OCI-LY7 (cell line): ENCODE results near the gene EML5. TPM values are rescaled to one million over a fixed set of nuclear protein-coding genes. Genes with fewer than 3 reads are reported as not detected.

ENCODE experiments used
- BruUV-seq: library from RNA; stranded (reverse); fragments of 400-500 nt; replicated peaks from 2 replicates; lab custom pipeline; 2021; lab: Mats Ljungman, UMichigan
- CTCF ChIA-PET: fragments of 300-600 bp; sonication (Branson Sonifier 250); formaldehyde crosslinking; loops from one replicate; lab custom pipeline; 2022; ENCODE audit warnings: antibody characterized with exemption; ENCODE audit not compliant: unreplicated experiment; lab: Charles Lee
- POLR2A ChIA-PET: fragments of 300-600 bp; sonication (Branson Sonifier 250); formaldehyde crosslinking; loops from one replicate; lab custom pipeline; 2022; ENCODE audit warnings: antibody characterized with exemption; lab: Charles Lee
- DNase-seq: peaks from one replicate; pipeline ENCODE4 v3.0.0-alpha.2; 2015; ENCODE audit warnings: low spot score
- H2AFZ ChIP-seq: fragments of 200-600 bp; sonication (generic), shearing (Covaris generic); 2 replicates; pipeline ENCODE4 v1.6.1; 2014; ENCODE audit warnings: mild to moderate bottlenecking, antibody characterized with exemption, low read length, moderate library complexity
- H3K27ac ChIP-seq: fragments of 200-600 bp; sonication (generic); 2 replicates; pipeline ENCODE4 v1.5.1; 2014; ENCODE audit warnings: mixed run types, low read depth, mild to moderate bottlenecking, moderate library complexity, low read length, inconsistent platforms; ENCODE audit not compliant: poor library complexity, severe bottlenecking
- H3K36me3 ChIP-seq: fragments of 200-600 bp; sonication (generic); 2 replicates; pipeline ENCODE4 v1.6.1; 2014; ENCODE audit warnings: mild to moderate bottlenecking, antibody characterized with exemption, low read length, moderate library complexity, mixed read lengths; ENCODE audit not compliant: insufficient read depth
- H3K4me1 ChIP-seq: fragments of 200-600 bp; sonication (generic); 2 replicates; pipeline ENCODE4 v1.5.1; 2014; ENCODE audit warnings: mild to moderate bottlenecking, low read length; ENCODE audit not compliant: insufficient read depth, poor library complexity, severe bottlenecking
- H3K4me2 ChIP-seq: fragments of 200-600 bp; sonication (generic); 2 replicates; pipeline ENCODE4 v1.6.1; 2014; ENCODE audit warnings: mild to moderate bottlenecking, low read length
- H3K4me3 ChIP-seq: fragments of 200-600 bp; sonication (generic); 2 replicates; pipeline ENCODE4 v1.5.1; 2014; ENCODE audit warnings: mild to moderate bottlenecking, low read depth, low read length; ENCODE audit not compliant: poor library complexity, severe bottlenecking
- H3K79me2 ChIP-seq: fragments of 200-600 bp; sonication (generic); 2 replicates; pipeline ENCODE4 v1.6.1; 2016; ENCODE audit warnings: low read depth, mild to moderate bottlenecking, low read length, moderate library complexity, mixed read lengths; ENCODE audit not compliant: insufficient read depth
- H3K9me2 ChIP-seq: fragments of 200-600 bp; sonication (generic); 2 replicates; pipeline ENCODE4 v1.6.1; 2016; ENCODE audit warnings: mild to moderate bottlenecking, low read length, mixed read lengths; ENCODE audit not compliant: insufficient read depth
- H3K9me3 ChIP-seq: fragments of 200-600 bp; sonication (generic); 2 replicates; pipeline ENCODE4 v1.6.1; 2014; ENCODE audit warnings: mild to moderate bottlenecking, mixed run types, low read length, mixed read lengths
- H4K20me1 ChIP-seq: fragments of 200-600 bp; sonication (generic); 2 replicates; pipeline ENCODE4 v1.6.1; 2014; ENCODE audit warnings: mild to moderate bottlenecking, antibody characterized with exemption, low read length, moderate library complexity, mixed read lengths; ENCODE audit not compliant: insufficient read depth
- CTCF ChIP-seq: fragments of 200-600 bp; sonication (generic); conservative IDR thresholded peaks from 2 replicates; pipeline ENCODE4 v1.5.1; 2014; ENCODE audit warnings: mild to moderate bottlenecking, antibody characterized with exemption, low read length, moderate library complexity, mixed read lengths
- EZH2phosphoT487 ChIP-seq: fragments of 200-600 bp; sonication (generic); IDR thresholded peaks from 2 replicates; pipeline ENCODE4 v1.6.1; 2018; ENCODE audit warnings: low read depth, borderline replicate concordance, mild to moderate bottlenecking, mixed run types, antibody characterized with exemption, low read length, moderate library complexity, mixed read lengths
- intact Hi-C: fragments of 100-400 bp; cut with micrococcal nuclease; formaldehyde crosslinking; loops from one replicate; pipeline ENCODE4 v1.10.0; 2022; ENCODE audit not compliant: unreplicated experiment
- total RNA-seq, 2 experiments: library from RNA; depleted of rRNA in 1 of 2; stranded (reverse); fragments of >200 nt in 1 of 2; shearing (Covaris generic) in 1 of 2; gene quantifications; 2 replicates each; pipeline ENCODE4 v1.2.3, GENCODE V29; 2014 to 2022

Gene EML5
- total RNA-seq, 2 experiments from 2014 or later: 1.8 to 5.6 TPM

GRCh38 chr14:88621100-88621499 lies 171.7 kb downstream of the EML5 start:
- no peaks in the 10 kb centered on the region for H4K20me1 ChIP-seq
- no TSS peak for BruUV-seq
- H3K79me2 ChIP-seq: no peaks in the 10 kb centered on the region
- H3K36me3 ChIP-seq: peaks cover 11% of the 10 kb centered on the region; the same call in 1 of the 2 replicates
- TF ChIP-seq EZH2phosphoT487 (no peak), CTCF (no peak)
- no peaks in the 10 kb centered on the region for H3K4me1 ChIP-seq
- H3K27ac ChIP-seq: no peak overlapping the region
- no peaks in the 10 kb centered on the region for H3K9me3 ChIP-seq
- H3K9me2 ChIP-seq: no peaks in the 10 kb centered on the region
- no peak overlapping the region for H2AFZ ChIP-seq
- CTCF ChIA-PET: no interaction called here
- POLR2A ChIA-PET: interaction anchor here (0.7 kb wide), 1 partner anchor 149 kb away, joined by 4 read pairs; no protein-coding TSS in a partner anchor
- DNase-seq: no peak
- intact Hi-C loops: no loop called here
- no peak overlapping the region for H3K4me3 ChIP-seq
- no peak overlapping the region for H3K4me2 ChIP-seq

GRCh38 chr14:88618476-88618875 lies 174.3 kb downstream of the EML5 start:
- intact Hi-C loops: no loop called here
- Histone ChIP-seq H3K9me2 (no peaks in the 10 kb centered on the region), H3K4me1 (no peaks in the 10 kb centered on the region), H3K27ac (no peak overlapping the region), H3K4me3 (no peak overlapping the region), H3K9me3 (no peaks in the 10 kb centered on the region), H4K20me1 (no peaks in the 10 kb centered on the region), H3K79me2 (no peaks in the 10 kb centered on the region), H3K36me3 (peaks cover 37% of the 10 kb centered on the region; the same call in 1 of the 2 replicates), H2AFZ (no peak overlapping the region), H3K4me2 (no peak overlapping the region)
- DNase-seq: no peak
- BruUV-seq: no TSS peak
- ChIA-PET POLR2A (interaction anchor here (0.6 to 0.9 kb wide), 2 partner anchors 12 to 1260 kb away, joined by 3 read pairs; no protein-coding TSS in a partner anchor), CTCF (no interaction called here)
- no peak for TF ChIP-seq EZH2phosphoT487
- no peak for TF ChIP-seq CTCF

GRCh38 chr14:88617479-88617878 lies 175.3 kb downstream of the EML5 start:
- Histone ChIP-seq H4K20me1 (no peaks in the 10 kb centered on the region), H3K9me3 (no peaks in the 10 kb centered on the region), H3K9me2 (no peaks in the 10 kb centered on the region), H3K4me3 (no peak overlapping the region), H2AFZ (no peak overlapping the region), H3K4me1 (no peaks in the 10 kb centered on the region), H3K79me2 (no peaks in the 10 kb centered on the region), H3K27ac (no peak overlapping the region), H3K4me2 (no peak overlapping the region), H3K36me3 (peaks cover 45% of the 10 kb centered on the region)
- BruUV-seq: no TSS peak
- intact Hi-C loops: no loop called here
- ChIA-PET CTCF (no interaction called here), POLR2A (no interaction called here)
- no peak for TF ChIP-seq EZH2phosphoT487
- TF ChIP-seq CTCF: no peak
- no peak for DNase-seq
